DMS79 treated with DMSO at 0.1 percent for 48 hours (cell line): ENCODE results near the gene CHKA.
A peak's percentile ranks its signal among the peaks of the same experiment; 100 is the strongest.

ENCODE experiments used
- DNase-seq: peaks from one replicate; lab custom pipeline; 2025; lab: John Stamatoyannopoulos, UW

Gene CHKA

DNA sequence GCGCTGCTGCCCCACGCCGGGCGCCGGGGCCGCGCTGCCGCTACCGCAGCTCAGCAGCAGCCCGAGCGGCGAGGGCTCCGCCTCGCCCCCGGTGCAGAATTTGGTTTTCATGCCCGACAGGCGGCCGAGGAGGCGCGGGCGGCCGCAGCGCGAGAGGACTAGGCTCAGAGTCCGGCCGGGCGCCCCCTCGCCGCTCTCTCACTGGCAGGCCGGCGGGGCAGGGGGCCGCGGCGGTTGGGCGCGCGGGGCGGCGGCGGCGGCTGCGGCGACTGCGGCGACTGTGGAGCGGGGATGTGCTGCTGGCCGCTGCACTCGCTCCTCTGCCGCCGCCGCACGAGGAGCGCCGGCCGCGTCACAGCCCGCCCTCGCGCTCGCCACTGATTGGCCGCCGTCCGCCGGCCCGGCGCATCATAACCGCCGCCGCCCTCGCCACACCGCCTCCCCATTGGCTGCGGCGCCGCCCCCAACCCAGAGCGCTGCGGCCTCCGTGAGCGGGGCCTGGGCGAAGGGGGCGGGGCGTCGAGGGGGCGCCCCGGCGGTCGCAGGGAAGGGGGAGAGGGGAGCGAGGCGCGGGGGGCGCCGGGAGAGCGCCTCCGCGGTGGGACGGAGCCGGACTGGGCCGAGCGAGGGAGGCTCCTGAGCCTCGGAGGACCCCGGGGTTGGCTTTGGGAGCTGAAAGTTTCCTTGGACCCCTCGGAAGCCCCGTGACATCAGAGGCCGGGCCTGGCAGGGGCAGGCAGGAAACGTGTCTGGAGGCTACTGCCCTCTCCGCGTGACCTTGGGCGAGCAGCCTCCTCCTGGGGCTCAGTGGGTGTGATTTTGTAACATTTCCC, at the start of gene CHKA:
CHKA (minus strand) TSS at position 322 of the 833 bp plus-strand sequence; CDS start at position 111, 211 bp downstream.
- peak; percentile 80 for DNase-seq

DNA sequence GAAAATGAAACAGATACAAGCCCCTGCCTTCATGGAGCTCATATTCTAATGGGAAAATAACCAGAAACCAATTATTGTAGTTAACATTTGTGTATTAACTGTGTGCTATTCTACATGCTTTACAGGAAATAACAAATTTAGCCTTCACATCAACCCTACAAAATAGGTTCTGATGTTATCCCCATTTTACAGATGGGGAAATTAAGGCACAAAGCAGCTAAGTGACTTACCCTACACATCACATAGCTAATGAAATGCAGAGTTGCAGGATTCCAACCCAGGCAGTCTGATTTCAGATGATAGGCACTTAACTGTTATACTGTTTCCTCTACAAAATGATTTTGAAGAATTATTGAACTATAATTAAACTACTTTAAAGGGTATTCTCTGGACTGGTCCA, 48.3 kb upstream of the CHKA start:
- no peak for DNase-seq

DNA sequence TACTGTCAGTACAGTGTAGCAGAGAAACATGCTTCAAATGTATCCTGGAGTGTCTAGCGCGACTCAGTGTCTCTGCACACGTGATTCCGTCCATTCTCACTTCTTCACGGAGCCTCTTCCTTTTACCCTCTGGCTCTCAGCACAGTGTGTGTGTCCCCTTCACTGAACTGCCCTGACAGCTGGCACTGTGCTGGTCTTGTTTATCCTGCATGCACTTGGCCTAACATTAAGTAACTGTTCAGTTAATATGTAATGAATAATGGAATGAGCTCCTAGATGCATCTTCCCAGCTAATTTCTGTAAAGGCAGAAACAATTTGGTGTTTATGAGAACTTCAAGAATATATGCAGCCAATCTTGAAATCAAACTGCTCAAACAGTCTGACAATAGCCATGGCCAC, 47.5 kb upstream of the CHKA start:
- no peak for DNase-seq

DNA sequence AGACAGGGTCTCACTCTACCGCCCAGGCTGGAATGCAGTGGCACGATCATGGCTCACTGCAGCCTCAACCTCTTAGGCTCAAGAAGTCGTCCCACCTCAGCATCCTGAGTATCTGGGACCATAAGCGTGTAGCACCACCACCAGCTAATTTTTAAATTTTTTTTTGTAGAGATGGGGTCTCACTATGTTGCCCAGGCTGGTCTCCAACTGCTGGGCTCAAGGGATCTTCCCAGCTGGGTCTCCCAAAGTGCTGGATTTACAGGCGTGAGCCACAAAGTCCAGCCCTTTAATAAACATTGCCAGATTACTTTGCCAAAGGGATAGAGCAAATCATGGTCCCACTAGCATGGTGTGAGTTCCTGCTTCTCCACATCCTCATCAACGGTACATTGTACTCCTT, 46.3 kb upstream of the CHKA start:
- no peak for DNase-seq

DNA sequence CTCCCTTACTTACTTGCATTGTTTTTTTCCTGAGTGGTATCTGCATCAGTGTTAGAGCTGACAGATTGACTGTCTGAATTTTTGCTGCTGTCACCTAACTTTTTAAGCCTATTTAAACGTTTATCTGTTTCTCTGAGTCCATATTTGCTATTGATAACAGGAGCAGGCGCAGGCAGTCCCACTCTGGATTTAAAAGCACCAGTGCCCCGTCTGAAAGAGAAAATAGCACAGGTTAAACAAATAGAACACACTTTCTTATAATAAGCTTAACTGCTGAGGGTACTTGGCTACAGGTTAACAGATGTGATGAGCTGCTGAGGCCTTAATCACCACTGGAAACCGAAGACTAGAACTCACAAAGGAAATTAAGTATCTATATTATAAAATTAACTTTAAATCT, 45.8 kb upstream of the CHKA start:
- no peak for DNase-seq

DNA sequence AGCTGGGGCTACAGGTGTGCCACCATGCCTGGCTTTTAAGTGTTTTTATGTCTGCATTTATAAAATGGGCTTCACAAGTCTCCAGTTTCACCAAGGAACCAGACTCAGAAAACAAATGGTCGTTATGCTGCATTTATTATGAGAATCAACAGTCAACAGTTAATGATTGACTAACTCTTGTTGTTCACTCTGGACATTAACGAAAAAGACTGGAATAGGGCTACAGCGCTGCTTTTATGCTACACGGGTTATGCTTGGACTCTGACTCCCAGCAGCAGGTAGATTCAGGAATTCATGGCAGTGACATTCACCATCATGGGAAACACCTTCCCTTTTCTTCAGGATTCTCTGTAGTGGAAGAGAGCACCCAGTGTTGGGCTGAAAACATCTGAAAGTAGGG, 44.4 kb upstream of the CHKA start:
- DNase-seq: no peak

DNA sequence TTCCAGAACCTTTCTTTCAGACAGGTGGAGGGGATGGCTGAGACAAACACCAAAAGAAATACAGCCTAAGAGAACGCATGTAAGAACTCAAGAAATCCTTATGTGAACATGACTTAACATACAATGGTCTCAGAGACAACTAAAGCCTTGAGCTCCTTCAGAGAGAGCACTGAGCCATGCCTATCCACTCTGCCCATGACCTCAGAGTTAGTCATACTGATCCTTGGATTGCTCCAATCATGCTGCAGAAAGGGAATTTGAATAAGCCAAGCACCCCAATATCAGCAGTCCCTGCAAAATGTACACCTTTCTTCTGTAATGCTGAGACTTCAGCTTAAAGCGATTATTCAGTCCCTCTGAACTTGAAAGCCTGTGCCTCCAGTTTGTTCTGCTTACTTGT, 43.2 kb upstream of the CHKA start:
- DNase-seq: no peak

DNA sequence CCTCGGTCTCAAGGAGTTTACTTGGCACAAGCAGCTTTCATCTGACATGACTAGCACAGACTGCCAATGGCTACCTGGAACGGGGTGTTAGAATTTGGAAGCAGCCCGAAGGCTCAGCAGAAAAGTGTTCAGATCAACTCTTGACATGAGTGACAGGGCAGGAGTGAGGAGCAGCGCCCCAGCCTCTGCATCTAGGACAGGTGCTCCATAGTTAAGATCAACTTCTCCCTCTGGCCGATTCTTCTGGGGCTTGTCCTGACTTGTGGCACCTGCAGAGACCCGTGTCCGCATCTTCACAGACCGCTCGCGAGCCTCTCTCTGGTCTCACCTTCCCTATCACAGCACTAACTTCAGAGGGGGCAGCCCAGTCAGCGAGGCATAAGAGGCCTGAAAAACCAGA, 42.5 kb upstream of the CHKA start:
- peak; percentile 21 for DNase-seq

DNA sequence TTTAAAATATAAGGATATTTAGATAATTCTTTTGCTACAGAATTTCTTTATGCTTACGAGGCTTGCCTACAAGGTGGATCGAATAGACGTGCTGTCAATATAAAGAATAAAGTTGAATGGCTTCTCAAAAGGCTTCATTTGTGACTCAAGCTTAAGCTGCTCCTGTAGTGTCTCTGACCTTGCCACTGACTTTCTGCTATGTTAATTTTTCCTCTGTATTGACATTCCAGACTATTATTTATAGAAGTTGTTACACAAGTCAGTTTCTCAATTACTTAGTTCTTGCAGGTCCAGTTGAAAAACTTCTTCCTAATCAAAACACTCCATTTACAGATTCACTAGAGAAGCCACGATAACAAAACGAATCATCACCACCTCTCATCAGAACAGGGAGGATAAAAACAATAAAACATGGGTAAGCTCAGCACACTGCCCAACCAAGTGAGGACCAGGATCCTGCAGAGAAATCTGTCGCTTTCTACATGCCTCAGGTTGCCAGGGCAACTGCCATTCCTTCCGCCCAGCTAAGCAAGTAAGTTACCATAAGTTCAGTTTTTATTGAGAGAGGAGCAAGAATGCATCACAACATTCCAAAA, 39.0 kb upstream of the CHKA start:
- no peak for DNase-seq

DNA sequence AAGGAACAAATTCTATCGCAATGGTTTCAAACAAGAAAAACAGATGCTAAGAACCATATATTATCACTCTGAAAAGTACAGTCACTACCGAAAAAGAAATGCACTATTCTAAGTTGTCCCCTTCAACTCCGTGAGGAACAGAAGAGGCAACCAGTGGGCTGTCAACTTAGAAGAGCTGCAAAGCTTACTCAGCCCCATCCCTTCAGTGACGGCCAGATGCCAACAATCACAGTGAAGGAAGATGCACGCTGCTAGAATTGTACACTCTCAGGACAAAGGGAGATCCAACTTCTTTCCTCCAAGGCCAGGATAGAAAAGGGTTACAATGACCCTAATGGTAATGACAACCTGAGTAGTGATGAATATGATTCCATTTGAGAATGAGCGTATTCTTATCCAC, 38.5 kb upstream of the CHKA start:
- DNase-seq: no peak

DNA sequence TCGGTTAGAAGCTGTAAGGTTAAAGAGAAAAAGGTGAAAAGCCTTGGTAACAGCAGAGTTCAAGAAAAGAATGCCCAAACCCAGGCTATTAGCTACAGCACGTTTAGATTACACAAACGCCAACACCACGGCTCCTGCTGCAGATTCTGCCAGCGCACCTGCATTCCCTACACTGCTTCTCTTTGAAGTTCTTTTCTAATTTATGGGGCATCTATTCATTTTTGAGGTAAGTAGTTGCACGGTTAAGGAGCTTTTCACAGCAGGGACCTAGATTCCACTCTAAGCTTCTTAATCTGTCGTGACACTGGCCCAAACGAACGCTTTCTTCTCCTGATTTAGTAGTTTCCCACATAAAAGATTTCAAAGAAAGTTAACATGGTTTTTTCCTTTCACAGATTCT, 38.0 kb upstream of the CHKA start:
- no peak for DNase-seq

DNA sequence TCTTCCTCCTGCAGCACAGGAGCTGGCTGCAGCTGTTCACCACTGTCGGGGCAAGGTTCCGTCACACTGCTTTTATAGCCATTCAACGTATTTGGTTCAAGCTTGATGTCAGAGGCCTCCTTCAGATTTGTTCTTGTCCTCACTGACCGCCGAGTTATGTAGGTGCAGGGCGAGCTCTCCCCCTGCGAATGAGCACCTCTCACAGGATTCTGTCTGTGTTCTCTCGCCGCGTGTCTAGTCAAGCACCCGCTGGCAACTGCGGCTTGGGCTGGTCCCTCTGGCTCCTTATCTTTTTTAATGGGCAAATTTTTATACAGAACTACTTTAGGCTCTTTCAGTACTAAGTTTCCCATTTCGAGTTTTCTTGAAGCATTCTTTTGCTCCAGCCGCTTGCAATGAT, 37.4 kb upstream of the CHKA start:
- DNase-seq: no peak

DNA sequence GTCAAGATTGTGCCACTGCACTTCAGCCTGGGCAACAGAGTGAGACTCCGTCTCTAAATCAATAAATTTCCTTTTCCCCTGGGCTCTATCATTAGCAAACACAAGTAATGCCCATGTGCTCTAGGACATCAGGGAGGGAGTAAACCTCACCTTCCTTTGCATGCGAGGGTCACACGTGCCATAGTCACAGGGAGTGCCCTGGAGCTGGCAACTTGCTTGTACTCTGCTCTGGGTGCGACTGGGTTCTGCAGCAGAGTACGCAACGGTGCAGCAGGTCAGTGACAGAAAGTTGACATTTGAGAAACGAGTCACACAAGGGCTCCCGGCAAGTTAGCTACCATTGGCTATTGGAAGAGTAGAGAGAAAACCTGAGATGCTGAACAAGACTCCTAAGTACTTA, 32.6 kb upstream of the CHKA start:
- no peak for DNase-seq

DNA sequence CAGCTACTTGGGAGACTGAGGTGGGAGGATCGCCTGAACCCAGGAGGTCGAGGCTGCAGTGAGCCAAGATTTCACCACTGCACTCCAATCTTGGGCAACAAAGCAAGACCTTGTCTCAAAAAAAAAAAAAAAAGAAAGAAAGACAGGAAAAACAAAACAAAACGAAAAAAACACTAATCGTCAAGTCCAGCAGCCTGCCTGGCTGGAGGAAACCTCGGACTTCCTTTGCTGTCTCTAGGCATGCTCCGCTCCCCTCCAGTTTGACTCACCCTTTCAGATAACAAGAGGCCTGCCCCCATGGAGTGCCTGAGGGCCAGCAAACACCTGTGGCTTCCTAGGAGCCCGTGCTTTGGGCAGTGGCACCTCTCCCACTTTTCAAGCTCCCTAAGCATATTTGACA, 28.8 kb upstream of the CHKA start:
- no peak for DNase-seq

DNA sequence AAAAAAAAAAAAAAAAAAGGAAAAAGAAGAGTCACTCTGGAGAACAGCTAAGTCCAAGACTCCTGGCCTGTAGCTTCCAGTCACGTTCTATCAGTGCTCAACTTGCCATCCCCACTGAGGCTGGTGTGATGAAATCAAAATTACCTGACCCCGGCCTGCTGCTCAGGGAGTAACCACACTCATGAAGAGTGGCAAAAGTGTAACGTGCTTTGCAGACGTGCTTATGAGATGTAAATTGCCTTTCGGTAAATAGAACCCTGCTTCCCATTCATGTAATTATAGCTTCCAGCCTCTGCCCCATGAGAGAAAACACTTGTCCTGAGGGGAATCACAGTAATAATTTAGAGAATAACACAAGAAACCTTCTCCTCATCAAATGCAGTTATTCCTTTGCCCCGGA, 28.2 kb upstream of the CHKA start:
- no peak for DNase-seq

DNA sequence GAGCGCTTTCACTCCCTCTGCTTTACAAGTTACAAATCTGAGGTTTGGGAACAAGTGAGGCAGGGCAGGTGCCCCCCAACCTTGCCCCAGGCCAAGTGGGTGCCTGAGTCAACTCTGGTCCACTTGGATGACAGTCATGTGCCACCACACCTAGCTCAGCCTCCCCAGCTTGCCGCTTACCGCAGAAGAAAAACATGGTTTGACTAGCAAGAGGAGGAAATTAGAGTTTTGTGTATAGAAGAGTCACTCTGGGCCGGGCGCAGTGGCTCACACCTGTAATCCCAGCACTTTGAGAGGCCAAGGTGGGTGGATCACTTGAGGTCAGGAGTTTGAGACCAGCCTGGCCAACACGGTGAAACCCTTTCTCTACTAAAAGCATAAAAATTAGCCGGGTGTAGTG, 27.7 kb upstream of the CHKA start:
- DNase-seq: no peak

DNA sequence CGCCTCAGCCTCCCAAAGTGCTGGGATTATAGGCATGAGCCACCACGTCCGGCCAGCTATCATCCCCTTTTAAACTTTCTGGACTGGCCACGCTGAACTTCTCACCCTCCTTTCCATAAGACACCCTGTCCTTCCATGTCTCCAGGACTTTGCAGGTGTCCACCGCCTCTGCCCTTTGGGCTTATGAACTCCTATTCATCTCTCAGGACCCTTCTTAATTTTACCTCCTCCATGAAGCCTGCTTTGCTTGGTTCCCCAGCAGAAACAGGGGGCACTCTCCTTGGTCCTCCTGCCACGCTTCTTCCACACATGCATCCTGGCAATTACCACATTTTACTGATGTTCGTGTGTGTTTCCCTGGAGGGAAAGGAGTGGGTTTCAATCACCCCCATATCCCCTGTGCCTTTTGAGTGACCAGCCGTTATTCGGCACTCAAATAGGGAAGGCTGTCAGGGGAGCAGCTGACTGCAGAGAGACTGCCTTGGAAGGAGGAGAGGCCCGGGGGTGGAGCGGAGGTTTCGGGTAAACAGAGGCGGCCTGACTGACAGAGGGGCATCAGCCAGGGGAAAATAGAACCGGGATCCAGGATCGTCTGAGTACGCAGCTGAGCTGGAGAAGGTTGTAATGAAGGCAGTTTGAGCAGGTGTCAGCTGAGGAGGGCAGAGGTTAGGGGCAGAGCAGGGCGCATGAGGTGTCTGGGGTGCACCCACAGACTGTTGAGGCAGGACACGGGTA, 27.1 kb upstream of the CHKA start:
- DNase-seq: no peak

DNA sequence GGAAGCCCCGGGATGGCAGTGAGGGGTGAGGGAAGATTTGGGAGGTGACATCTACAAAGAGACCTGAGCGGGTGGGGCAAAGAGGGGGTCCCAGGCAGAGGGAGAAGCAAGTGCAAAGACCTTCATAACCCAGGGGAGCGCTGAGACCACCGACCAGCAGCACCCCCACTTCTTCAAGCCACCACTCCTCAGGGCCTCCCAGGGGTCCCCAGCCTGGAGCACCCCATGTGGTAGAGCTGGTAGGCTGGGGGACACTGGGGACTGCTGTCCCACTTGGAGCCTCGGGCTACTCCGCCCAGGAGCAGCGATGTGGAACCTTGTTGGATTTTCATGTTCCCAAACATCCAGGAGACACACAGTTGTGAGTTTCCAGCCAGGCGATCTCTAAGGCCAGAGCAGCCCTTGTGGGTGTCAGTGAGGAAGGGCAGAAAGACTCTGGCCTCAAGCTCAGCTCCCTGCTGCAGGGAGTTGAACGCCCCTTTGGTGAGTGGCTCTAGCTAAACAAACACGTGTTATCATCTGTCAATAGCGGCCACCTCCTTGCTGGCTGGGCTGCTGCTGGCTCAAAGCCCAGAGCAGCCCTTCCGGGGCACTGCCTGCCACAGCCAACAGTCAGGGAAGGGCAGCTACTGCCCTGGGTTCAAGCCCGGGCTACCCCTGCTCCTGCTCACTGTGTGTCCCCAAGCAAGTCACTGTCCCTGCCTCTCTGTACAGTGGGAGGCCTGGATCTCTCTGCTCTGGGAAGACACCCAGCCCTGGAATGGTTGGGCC, 25.7 kb upstream of the CHKA start:
- peak; percentile 83 for DNase-seq

DNA sequence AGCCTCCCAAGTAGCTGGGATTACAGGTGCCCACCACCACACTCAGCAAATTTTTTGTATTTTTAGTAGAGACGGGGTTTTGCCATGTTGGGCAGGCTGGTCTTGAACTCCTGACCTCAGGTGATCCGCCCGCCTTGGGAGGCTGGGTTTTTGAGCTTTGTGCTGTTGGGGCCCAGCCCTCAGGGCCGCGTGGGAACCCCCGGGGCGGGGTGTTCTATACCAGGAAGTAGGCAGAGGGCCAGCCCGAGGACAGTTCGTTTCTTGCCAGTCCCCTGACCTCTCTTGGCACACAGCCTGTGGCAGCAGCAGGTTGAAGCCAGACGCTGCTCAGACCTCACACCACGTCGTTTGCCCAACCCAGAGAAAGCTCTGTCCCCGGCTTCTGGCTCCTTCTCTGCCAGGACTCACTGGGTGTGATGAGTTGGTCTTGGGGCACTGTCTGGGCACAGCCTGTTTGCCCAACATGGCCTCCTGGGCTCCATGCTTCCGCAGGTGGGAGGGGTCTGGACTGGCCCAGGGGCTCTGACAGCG, 24.9 kb upstream of the CHKA start:
- DNase-seq: peak; percentile 24

DNA sequence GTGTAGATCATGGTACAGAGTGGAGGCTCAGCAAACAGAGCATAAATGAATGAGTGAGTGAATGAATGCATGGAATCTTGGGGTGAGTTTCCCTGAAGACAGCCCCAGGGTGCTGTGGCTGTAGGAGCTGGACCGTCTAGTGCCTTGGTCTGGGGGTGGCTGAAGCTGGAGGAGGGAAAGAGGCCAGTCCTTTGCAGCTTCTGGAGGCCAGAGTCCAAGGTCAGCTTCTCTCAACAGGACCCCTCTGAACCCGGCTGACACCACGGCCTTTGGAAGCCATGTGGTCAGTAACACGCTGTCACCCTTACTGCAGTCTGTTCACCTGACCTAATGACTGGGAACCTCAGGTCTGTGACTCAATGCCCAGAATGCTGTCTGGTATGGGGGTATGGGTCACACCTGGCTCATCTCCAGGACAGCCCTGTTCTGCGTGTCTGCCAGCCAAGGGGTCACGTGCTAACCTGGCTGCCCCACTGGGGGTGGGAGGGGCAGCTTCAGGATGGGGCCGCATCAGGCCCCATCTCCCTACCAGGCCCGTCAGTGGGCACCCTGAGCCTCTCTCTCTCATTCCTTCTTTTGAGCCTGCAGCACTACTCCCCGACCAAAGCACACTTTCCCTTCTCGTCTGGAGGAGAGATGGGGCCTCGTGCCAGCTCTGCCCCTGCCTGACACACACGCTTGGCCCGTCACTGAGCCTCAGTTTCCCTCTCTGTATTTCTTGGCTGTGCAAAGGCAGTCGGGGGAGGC, 24.1 kb upstream of the CHKA start:
- DNase-seq: no peak

DNA sequence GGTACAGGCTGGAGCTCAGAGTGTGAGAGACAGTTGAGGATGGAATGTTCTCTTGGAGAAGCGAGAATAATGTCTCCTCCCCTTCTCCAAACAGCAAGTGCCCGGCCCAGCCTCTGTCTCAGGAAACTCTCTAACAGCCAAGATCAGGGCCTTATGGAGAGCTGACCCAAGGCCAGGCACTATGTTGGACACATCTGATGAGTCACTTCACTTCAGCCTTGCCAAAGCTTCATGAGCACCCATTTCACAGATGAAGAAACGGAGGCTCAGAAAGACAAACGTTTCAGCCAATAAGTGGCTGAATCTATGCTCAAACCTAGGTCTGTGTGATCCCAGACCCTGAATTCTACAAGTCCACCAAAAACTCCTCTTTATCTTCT, 22.1 kb upstream of the CHKA start:
- no peak for DNase-seq
